Vagina (tissue), 2 donors: ENCODE data around the gene ECHDC3.

Experiments
- CTCF ChIP-seq, 3 experiments: fragments of 450-650 bp in 2 of 3; fragments of 200-600 bp in 1 of 3; sonication (generic) in 1 of 3; IDR thresholded peaks; one replicate each; pipeline ENCODE4 v1.5.1; 2017 to 2019; ENCODE audit warnings: antibody characterized with exemption in 3 of 3, mild to moderate bottlenecking in 2 of 3, moderate library complexity in 2 of 3
- POLR2A ChIP-seq, 2 donors: fragments of 450-650 bp; IDR thresholded peaks; one replicate each; pipeline ENCODE4 v1.6.1; 2017; ENCODE audit warnings: antibody characterized with exemption in 2 of 2, mild to moderate bottlenecking in 2 of 2, moderate library complexity in 2 of 2
- POLR2AphosphoS5 ChIP-seq, 2 donors: sonication (generic); formaldehyde crosslinking; IDR thresholded peaks; one replicate each; pipeline ENCODE4 v1.9.0; 2017; ENCODE audit warnings: antibody characterized with exemption in 2 of 2, mild to moderate bottlenecking in 2 of 2, low read depth in 1 of 2; ENCODE audit not compliant: insufficient read depth in 1 of 2

GRCh38 chr10:11719496-11720259 is 22.5 kb upstream of the ECHDC3 start:
- TF ChIP-seq CTCF (IDR thresholded peaks at IDR 0.05) (no peak), POLR2A (IDR thresholded peaks at IDR 0.05) (no peak), POLR2AphosphoS5 (IDR thresholded peaks at IDR 0.05; ENCODE audit: insufficient read depth in 1 of 2, low read depth in 1 of 2) (no peak)
